Upper lobe of left lung (tissue), 6 donors: ENCODE results near the gene HILPDA. TPM values are rescaled to one million over a fixed set of nuclear protein-coding genes. Genes with fewer than 3 reads are reported as not detected.
A peak's percentile ranks its signal among the peaks of the same experiment; 100 is the strongest.

Experiments used
- ATAC-seq, 2 donors: fragments of 200-7000 bp; cut with Tn5 transposase; one replicate each; pipeline ENCODE4 v1.9.1; 2022; ENCODE audit warnings: mild to moderate bottlenecking in 2 of 2, moderate library complexity in 2 of 2; ENCODE audit not compliant: low FRiP score in 2 of 2
- DNase-seq, 2 donors: peaks; one replicate each; pipeline ENCODE4 v3.0.0-alpha.2; 2019 to 2020
- H3K27ac ChIP-seq, 4 donors: fragments of 200-600 bp; sonication (generic); one replicate each; pipeline ENCODE4 v1.5.1; 2016 to 2019
- H3K27me3 ChIP-seq, 4 donors: fragments of 200-600 bp; sonication (generic); one replicate each; pipeline ENCODE4 v1.5.1; 2017 to 2019
- H3K36me3 ChIP-seq, 4 donors: fragments of 200-600 bp; sonication (generic); one replicate each; pipeline ENCODE4 v1.5.1; 2016 to 2019
- H3K4me1 ChIP-seq, 4 donors: fragments of 200-600 bp; sonication (generic); one replicate each; pipeline ENCODE4 v1.5.1; 2018 to 2019
- H3K4me3 ChIP-seq, 4 donors: fragments of 200-600 bp; sonication (generic); one replicate each; pipeline ENCODE4 v1.5.1; 2017 to 2019; ENCODE audit warnings: mild to moderate bottlenecking in 2 of 4, moderate library complexity in 1 of 4
- H3K9me3 ChIP-seq, 4 donors: fragments of 200-600 bp; sonication (generic); one replicate each; pipeline ENCODE4 v1.5.1; 2018 to 2019
- EP300 ChIP-seq, 4 donors: sonication (generic); formaldehyde crosslinking; IDR thresholded peaks; one replicate each; pipeline ENCODE4 v1.5.1; 2017; ENCODE audit warnings: antibody characterized with exemption in 4 of 4, control low read depth in 2 of 4
- POLR2A ChIP-seq, 4 donors: fragments of 450-650 bp; IDR thresholded peaks; one replicate each; pipeline ENCODE4 v1.5.1; 2016 to 2017; ENCODE audit warnings: antibody characterized with exemption in 4 of 4, mild to moderate bottlenecking in 2 of 4
- POLR2AphosphoS5 ChIP-seq, 2 donors: sonication (generic); formaldehyde crosslinking; IDR thresholded peaks; one replicate each; pipeline ENCODE4 v1.5.1; 2017; ENCODE audit warnings: antibody characterized with exemption in 2 of 2
- WGBS, 2 donors: methylation state at CpG; one replicate each; pipeline ENCODE4 v1.1.5; 2017 to 2018; 5-methylcytosine and 5-hydroxymethylcytosine counted together
- total RNA-seq, 6 donors: library from RNA; depleted of rRNA in 4 of 6; stranded (reverse); fragments of >200 nt in 4 of 6; gene quantifications; one replicate each; pipeline versions ENCODE4 v1.1.0 to v1.2.1, GENCODE V29; 2016 to 2021
- TF ChIP-seq, protein P1 (sequence below), 6 experiments: fragments of 450-650 bp in 4 of 6; fragments of 200-600 bp in 2 of 6; sonication (generic) in 2 of 6; IDR thresholded peaks; one replicate each; pipeline ENCODE4 v1.5.1; 2016 to 2019; ENCODE audit warnings: antibody characterized with exemption in 6 of 6
- donor health status: DM: no; HTN: no; CAD: no; lungs with moderate emphysema.
- donor health status: DM: no; HTN: yes; CAD: no; lungs with severe emphysema.

HILPDA gene
- total RNA-seq, 6 donors from 2014 or later: 2.6 to 14.9 (median 7.3) TPM

GRCh38 chr7:128442356-128442755, 13.3 kb upstream of the HILPDA start:
- no peak for ATAC-seq

DNA sequence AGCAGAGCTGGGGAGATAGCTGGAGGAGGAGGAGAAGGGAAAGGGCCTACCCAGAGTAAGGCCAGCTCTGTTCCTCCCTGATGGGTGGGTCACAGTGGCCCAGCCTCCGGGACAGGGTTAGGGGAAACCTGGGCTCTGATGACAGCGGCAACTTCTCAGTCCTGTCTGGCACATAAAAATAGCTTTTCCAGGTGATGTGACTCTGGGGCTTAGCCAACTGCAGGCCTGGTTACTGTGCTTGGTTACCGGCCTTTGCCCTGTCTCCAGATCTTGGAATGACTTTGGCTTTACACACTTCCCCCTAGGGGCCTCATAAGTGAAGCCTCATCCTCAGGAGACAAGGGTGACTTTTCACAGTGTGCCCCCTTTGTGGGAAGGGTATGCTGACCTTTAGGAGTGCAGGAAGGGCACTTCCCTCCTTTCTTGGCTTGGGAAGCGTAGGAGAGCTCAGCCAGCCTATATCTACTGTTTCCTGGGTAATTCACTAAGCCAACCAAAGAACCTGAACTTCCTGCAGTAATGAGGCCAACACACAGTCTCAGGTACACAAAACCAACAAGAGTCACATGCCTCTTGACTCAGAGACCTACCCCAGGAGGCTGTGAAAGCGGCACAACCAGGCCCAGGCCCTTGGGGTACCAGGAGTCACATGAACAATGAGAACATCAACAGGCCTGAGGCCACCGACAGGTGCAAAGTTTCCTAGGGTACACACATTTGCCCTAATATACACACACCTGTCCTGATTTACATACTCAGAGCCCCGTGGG, 11.7 kb upstream of the HILPDA start:
- peak in 1 of 2 donors; percentile 34 for ATAC-seq

More at GRCh38 chr7:128442356-128442755, 13.3 kb upstream of the HILPDA start:
- Histone ChIP-seq H3K4me1 (no peaks in the 10 kb centered on the region), H3K4me3 (no peak overlapping the region), H3K27me3 (no peaks in the 10 kb centered on the region), H3K27ac (no peak overlapping the region), H3K9me3 (no peaks in the 10 kb centered on the region), H3K36me3 (no peaks in the 10 kb centered on the region)
- WGBS, 2 donors: 93% methylated on average over 3 of the region's 3 CpGs
- no peak for DNase-seq
- TF ChIP-seq EP300 (IDR thresholded peaks at IDR 0.05) (no peak), POLR2AphosphoS5 (IDR thresholded peaks at IDR 0.05) (no peak), POLR2A (IDR thresholded peaks at IDR 0.05) (no peak)
- TF ChIP-seq, protein P1, sequence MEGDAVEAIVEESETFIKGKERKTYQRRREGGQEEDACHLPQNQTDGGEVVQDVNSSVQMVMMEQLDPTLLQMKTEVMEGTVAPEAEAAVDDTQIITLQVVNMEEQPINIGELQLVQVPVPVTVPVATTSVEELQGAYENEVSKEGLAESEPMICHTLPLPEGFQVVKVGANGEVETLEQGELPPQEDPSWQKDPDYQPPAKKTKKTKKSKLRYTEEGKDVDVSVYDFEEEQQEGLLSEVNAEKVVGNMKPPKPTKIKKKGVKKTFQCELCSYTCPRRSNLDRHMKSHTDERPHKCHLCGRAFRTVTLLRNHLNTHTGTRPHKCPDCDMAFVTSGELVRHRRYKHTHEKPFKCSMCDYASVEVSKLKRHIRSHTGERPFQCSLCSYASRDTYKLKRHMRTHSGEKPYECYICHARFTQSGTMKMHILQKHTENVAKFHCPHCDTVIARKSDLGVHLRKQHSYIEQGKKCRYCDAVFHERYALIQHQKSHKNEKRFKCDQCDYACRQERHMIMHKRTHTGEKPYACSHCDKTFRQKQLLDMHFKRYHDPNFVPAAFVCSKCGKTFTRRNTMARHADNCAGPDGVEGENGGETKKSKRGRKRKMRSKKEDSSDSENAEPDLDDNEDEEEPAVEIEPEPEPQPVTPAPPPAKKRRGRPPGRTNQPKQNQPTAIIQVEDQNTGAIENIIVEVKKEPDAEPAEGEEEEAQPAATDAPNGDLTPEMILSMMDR (IDR thresholded peaks at IDR 0.05): no peak

DNA sequence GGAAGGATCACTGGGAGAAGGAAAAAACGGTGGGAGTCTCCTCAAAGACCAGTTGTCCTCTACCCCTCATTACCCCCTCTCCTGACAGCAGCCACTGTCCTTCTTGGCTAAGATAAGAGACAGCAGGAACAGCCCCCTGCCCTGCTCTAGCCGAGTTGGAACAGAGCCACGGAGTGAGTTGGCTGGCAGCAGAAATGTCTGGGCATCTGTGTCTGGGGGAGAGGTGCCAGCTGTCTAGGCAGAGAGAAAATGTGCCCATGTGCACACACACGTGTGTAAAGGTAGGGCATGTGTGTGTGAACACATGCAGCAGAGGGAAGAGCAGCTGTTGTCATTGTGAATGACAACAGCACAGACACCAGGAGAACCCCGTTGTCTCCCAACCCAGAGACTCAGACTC, 9.4 kb upstream of the HILPDA start:
- no peak overlapping the region for H3K27ac ChIP-seq
- ATAC-seq (no peak), DNase-seq (no peak)
- TF ChIP-seq POLR2A (IDR thresholded peaks at IDR 0.05): no peak
- TF ChIP-seq, protein P1 (IDR thresholded peaks at IDR 0.05): no peak
- TF ChIP-seq EP300 (IDR thresholded peaks at IDR 0.05): no peak
- TF ChIP-seq POLR2AphosphoS5 (IDR thresholded peaks at IDR 0.05): no peak
- H3K4me3 ChIP-seq: no peak overlapping the region
- no peaks in the 10 kb centered on the region for H3K27me3 ChIP-seq
- no peaks in the 10 kb centered on the region for H3K4me1 ChIP-seq
- WGBS, 2 donors: 54 to 73% methylated on average over 3 to 5 of the region's 5 CpGs
- H3K36me3 ChIP-seq: no peaks in the 10 kb centered on the region
- no peaks in the 10 kb centered on the region for H3K9me3 ChIP-seq

More for the DNA sequence above, 11.7 kb upstream of the HILPDA start:
- DNase-seq: no peak
- Histone ChIP-seq H3K4me1 (no peaks in the 10 kb centered on the region), H3K27me3 (no peaks in the 10 kb centered on the region), H3K36me3 (no peaks in the 10 kb centered on the region), H3K4me3 (no peak overlapping the region), H3K27ac (no peak overlapping the region), H3K9me3 (no peaks in the 10 kb centered on the region)
- WGBS, 2 donors: 76 to 83% methylated on average over 5 to 7 of the region's 7 CpGs
- TF ChIP-seq POLR2A (IDR thresholded peaks at IDR 0.05) (no peak), POLR2AphosphoS5 (IDR thresholded peaks at IDR 0.05) (no peak), EP300 (IDR thresholded peaks at IDR 0.05) (no peak)
- TF ChIP-seq, protein P1 (IDR thresholded peaks at IDR 0.05): no peak

DNA sequence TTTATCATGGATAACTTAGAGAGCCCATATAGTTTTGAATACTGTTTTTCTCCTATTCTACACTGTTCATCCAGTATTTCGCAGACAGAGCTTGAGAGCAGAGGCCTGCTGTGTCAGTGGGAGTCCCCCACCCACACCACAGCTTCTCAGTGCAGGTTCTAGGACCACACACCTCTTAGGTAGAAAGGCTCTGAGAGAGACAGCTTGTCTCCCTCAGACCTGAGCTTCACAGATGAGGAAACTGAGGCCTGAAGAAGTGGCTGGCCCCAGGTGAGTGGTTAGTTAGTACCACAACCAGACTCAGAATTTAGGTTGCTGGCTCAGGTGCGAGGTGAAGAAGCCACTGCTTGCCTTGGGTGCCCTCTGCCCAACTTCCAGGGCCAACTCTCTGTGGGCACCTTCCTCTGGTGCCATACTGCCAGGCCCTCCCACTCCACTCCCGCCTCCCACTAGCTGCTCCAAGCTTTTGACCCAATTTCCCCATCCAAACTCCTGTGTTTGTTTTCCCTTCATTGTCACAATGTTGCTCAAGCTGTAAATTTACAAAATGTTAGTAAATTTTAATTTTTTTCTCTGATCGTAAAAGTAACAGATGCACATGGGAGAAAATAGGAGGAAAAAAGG, 7.6 kb upstream of the HILPDA start:
- H3K27ac ChIP-seq: no peak overlapping the region
- 69 to 92% methylated on average over 3 to 4 of the region's 4 CpGs for WGBS, 2 donors
- no peaks in the 10 kb centered on the region for H3K27me3 ChIP-seq
- DNase-seq (no peak), ATAC-seq (no peak)
- TF ChIP-seq POLR2A (IDR thresholded peaks at IDR 0.05) (no peak), EP300 (IDR thresholded peaks at IDR 0.05) (no peak)
- H3K4me1 ChIP-seq: no peaks in the 10 kb centered on the region
- H3K36me3 ChIP-seq: no peaks in the 10 kb centered on the region
- H3K4me3 ChIP-seq: no peak overlapping the region
- H3K9me3 ChIP-seq: no peaks in the 10 kb centered on the region

DNA sequence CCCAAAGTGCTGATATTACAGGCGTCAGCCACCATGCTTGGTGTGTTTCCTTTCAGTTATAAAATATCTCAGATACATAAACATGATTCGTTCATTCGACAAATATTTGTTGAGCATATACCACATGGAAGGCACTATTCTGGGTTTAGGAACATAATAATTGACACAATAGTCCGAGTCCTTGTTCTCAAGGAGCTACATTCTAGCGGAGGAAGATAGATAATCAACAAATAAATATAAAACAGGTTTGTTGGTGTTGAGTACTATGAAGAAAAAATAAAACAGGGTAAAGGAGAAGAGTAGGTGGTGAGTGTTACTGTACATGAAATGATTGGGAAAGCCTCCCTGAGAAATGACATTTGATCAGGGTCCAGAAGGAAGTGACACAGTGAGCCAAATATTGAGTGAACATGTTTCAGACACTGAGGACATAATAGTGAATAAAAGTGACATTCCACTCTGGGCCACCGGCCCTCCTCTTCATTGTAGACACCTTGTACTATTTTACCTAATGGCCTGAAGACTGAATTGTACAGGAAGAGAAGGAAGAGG, 6.9 kb upstream of the HILPDA start:
- H3K4me1 ChIP-seq: peaks cover 0 to 4% (median 1%) of the 10 kb centered on the region in 4 donors
- TF ChIP-seq EP300 (IDR thresholded peaks at IDR 0.05) (no peak), POLR2A (IDR thresholded peaks at IDR 0.05) (no peak)
- no peak for DNase-seq
- no peak overlapping the region for H3K4me3 ChIP-seq
- no peak for ATAC-seq
- no peaks in the 10 kb centered on the region for H3K36me3 ChIP-seq
- H3K27me3 ChIP-seq: no peaks in the 10 kb centered on the region
- whole genome bisulfite sequencing, 2 donors: 83 to 85% methylated on average over 6 of the region's 6 CpGs
- H3K9me3 ChIP-seq: no peaks in the 10 kb centered on the region
- no peak overlapping the region for H3K27ac ChIP-seq
